ENCODE data around the gene ADNP. TPM values are rescaled to one million over a fixed set of nuclear protein-coding genes. Genes with fewer than 3 reads are reported as not detected.

The ADNP gene
- polyA plus RNA-seq, 3 donors = 114 to 155 (median 130) TPM

GRCh38 chr20:50953821-50954220, 22.6 kb upstream of the ADNP start:
- DNase-seq (ENCODE audit: extremely low read depth in 1 of 11, low read depth in 9 of 11, low spot score in 4 of 11) = no peak

GRCh38 chr20:50953196-50953595, 22.0 kb upstream of the ADNP start:
- no peak for DNase-seq (ENCODE audit: extremely low read depth in 1 of 11, low read depth in 9 of 11, low spot score in 4 of 11)

GRCh38 chr20:50948132-50948785, 17.0 kb upstream of the ADNP start:
- no peak for DNase-seq (ENCODE audit: extremely low read depth in 1 of 11, low read depth in 9 of 11, low spot score in 4 of 11)

DNA sequence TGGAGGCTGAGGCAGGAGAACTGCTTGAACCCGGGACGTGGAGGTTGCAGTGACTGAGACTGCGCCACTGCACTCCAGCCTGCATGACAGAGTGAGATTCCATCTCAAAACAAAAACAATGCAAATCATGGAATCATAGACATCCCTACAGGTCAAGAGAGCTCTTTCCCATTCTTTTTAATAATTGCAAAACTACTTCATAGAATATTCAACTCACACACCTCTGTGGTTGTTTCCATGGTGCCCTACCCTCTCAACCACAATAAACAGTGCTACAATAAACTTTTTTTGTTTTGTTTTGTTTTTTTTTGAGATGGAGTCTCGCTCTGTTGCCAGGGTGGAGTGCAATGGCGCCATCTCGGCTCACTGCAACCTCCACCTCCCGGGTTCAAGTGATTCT, 11.8 kb upstream of the ADNP start:
- DNase-seq (ENCODE audit: extremely low read depth in 1 of 11, low read depth in 9 of 11, low spot score in 4 of 11) = no peak

GRCh38 chr20:50933589-50933988, 2.4 kb upstream of the ADNP start:
- no peak for DNase-seq (ENCODE audit: extremely low read depth in 1 of 11, low read depth in 9 of 11, low spot score in 4 of 11)

- DNase-seq (ENCODE audit: extremely low read depth in 1 of 11, low read depth in 9 of 11, low spot score in 4 of 11) = no peak
Observed at GRCh38 chr20:50932691-50933280, 1.5 kb upstream of the ADNP start.

GRCh38 chr20:50932016-50932485, 814 bp upstream of the ADNP start:
- no peak for DNase-seq (ENCODE audit: extremely low read depth in 1 of 11, low read depth in 9 of 11, low spot score in 4 of 11)

DNA sequence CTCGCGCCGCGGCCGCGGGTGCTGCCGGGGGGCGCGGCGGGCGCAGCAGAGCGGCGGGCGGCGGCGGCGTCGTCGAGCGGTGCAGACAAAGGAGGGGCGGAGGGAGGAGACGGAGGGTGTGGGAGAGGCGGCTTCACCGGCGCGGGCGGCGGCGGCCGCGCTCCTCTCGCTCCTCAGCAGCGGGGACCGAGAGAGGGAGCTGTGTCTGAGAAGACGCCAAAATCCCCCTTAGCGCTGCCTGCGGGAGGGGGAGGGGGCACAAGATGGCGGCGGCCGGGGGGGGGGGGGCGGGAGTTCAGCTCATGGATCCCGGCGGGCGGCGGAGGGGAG, 296 bp downstream of the ADNP start:
- no peak for DNase-seq (ENCODE audit: extremely low read depth in 1 of 11, low read depth in 9 of 11, low spot score in 4 of 11)

GRCh38 chr20:50930139-50930975, 880 bp downstream of the ADNP start:
- peak in 1 of 11 donors; percentile 10 for DNase-seq (ENCODE audit: extremely low read depth in 1 of 11, low read depth in 9 of 11, low spot score in 4 of 11)

- DNase-seq (ENCODE audit: extremely low read depth in 1 of 11, low read depth in 9 of 11, low spot score in 4 of 11) = peak; percentile 83 to 96 (median 90)
Observed at GRCh38 chr20:50929299-50930138, 1.7 kb downstream of the ADNP start.

- DNase-seq (ENCODE audit: extremely low read depth in 1 of 11, low read depth in 9 of 11, low spot score in 4 of 11) = no peak
Observed at GRCh38 chr20:50928469-50928868, 2.8 kb downstream of the ADNP start.

- DNase-seq (ENCODE audit: extremely low read depth in 1 of 11, low read depth in 9 of 11, low spot score in 4 of 11) = no peak
Observed at GRCh38 chr20:50926530-50926929, 4.7 kb downstream of the ADNP start.

GRCh38 chr20:50924261-50924920, 6.8 kb downstream of the ADNP start:
- no peak for DNase-seq (ENCODE audit: extremely low read depth in 1 of 11, low read depth in 9 of 11, low spot score in 4 of 11)

DNA sequence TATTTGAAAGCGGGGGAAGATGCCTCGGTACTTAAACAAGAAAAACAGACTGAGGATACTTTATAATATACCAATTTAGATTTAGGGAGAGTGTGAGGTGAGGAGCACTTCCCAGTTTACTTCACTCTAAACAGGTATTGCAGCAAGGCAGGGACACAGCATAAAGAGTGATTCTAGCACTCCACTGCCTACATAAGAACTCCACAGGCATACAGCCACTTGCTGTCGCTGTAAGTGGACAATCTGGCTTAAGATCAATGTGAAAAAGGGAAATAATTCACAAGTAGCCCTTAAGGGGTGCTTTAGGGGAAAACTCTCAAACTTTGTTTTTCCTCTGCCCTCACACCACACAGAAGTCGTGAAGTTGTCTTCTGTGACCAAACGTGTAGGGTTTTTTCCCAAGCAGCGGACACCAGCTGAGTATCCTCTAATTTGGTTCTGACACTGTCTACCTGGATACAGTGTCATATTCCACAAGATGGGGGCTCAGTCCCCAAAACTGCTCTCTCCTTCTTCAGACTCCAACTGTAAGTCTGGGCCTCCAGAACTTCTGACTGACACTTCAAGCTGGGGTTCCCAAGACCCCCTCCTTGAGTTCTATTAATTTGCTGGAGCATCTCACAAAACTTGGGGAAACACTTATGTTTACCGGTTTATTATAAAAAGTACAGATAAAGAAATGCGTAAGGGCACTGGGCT, 9.3 kb downstream of the ADNP start:
- no peak for DNase-seq (ENCODE audit: extremely low read depth in 1 of 11, low read depth in 9 of 11, low spot score in 4 of 11)

DNA sequence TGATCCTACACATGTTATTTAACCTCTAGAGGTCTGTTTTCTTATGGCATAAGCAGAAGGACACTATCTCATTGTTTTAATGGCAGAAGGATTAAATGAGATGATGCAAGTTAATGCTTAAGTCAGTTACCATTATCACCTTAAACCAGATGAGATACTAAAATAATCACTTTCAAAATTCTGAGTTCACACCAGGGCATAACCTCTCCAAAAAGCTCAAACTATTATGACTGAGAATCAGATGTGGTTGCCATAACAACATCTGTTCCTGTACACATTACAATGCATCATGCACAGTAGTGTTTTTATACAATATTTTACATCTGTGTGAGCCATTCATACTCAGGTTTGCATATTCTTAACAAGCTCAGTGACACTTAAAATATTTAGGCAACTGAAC, 10.2 kb downstream of the ADNP start:
- DNase-seq (ENCODE audit: extremely low read depth in 1 of 11, low read depth in 9 of 11, low spot score in 4 of 11) = no peak

GRCh38 chr20:50919567-50919966, 11.7 kb downstream of the ADNP start:
- no peak for DNase-seq (ENCODE audit: extremely low read depth in 1 of 11, low read depth in 9 of 11, low spot score in 4 of 11)

DNA sequence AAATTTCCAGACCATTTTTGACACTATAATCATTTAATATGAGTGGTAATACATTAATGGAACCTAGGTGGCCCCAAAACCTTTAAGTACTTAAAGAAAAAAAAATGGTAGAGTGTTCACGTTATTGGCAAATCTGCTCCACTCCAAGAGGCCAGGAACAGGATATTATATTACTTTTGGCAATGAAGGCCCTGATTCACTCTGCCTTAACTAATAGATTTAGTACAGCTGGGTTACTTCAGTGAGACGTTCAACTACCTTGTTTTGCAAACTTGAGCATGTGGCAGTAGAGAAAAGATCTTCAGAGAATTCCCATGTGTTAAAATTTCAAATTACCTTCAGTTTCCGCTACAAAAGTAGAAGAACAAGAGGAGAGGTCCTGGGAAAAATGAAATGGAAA, 12.8 kb downstream of the ADNP start:
- no peak for DNase-seq (ENCODE audit: extremely low read depth in 1 of 11, low read depth in 9 of 11, low spot score in 4 of 11)

- DNase-seq (ENCODE audit: extremely low read depth in 1 of 11, low read depth in 9 of 11, low spot score in 4 of 11) = no peak
Observed at GRCh38 chr20:50916934-50917333, 14.3 kb downstream of the ADNP start.
